Omental fat pad (tissue), 4 donors: Measurements from ENCODE around the gene MACROH2A2. TPM values are rescaled to one million over a fixed set of nuclear protein-coding genes. Genes with fewer than 3 reads are reported as not detected.

Experiments used
- ATAC-seq: fragments of 150-250 bp; one replicate; pipeline ENCODE4 v1.9.1; 2016; ENCODE audit warnings: mild to moderate bottlenecking, moderate library complexity; ENCODE audit not compliant: low FRiP score
- DNase-seq: peaks from one replicate; pipeline ENCODE4 v3.0.0-alpha.2; 2019; ENCODE audit warnings: low spot score
- CTCF ChIP-seq, 3 donors: fragments of 450-650 bp; IDR thresholded peaks; one replicate each; pipeline ENCODE4 v1.5.1; 2016 to 2017; ENCODE audit warnings: antibody characterized with exemption in 3 of 3, mild to moderate bottlenecking in 3 of 3, moderate library complexity in 2 of 3
- total RNA-seq, 4 donors: library from RNA; depleted of rRNA; stranded (reverse); fragments of >200 nt; gene quantifications; one replicate each; pipeline ENCODE4 v1.1.0, GENCODE V29; 2016

Gene MACROH2A2
- total RNA-seq, 4 donors from 2014 or later: 4.1 to 6.0 (median 5.2) TPM

GRCh38 chr10:70090951-70091350, 38.3 kb downstream of the MACROH2A2 start:
- ATAC-seq: no peak
- no peak for TF ChIP-seq CTCF (IDR thresholded peaks at IDR 0.05)

GRCh38 chr10:70092389-70092718, 39.7 kb downstream of the MACROH2A2 start:
- DNase-seq (no peak), ATAC-seq (no peak)
- TF ChIP-seq CTCF (IDR thresholded peaks at IDR 0.05): no peak

More at GRCh38 chr10:70090951-70091350, 38.3 kb downstream of the MACROH2A2 start:
- DNase-seq: no peak

GRCh38 chr10:70093335-70093944, 40.8 kb downstream of the MACROH2A2 start:
- TF ChIP-seq CTCF (IDR thresholded peaks at IDR 0.05): no peak
- no peak for ATAC-seq
- DNase-seq: no peak

GRCh38 chr10:70094250-70094649, 41.6 kb downstream of the MACROH2A2 start:
- DNase-seq: no peak
- TF ChIP-seq CTCF (IDR thresholded peaks at IDR 0.05): no peak
- no peak for ATAC-seq

GRCh38 chr10:70096016-70096704, 43.5 kb downstream of the MACROH2A2 start:
- DNase-seq (no peak), ATAC-seq (no peak)
- no peak for TF ChIP-seq CTCF (IDR thresholded peaks at IDR 0.05)

GRCh38 chr10:70096705-70097420, 44.2 kb downstream of the MACROH2A2 start:
- TF ChIP-seq CTCF (IDR thresholded peaks at IDR 0.05): no peak
- ATAC-seq (no peak), DNase-seq (no peak)
